ENCODE measurements around the gene POPDC2. TPM values are rescaled to one million over a fixed set of nuclear protein-coding genes. Genes with fewer than 3 reads are reported as not detected.

POPDC2 gene
- total and polyA plus RNA-seq, 2 of the 4 experiments (the other 2 are of a cell fraction): under 0.01 to 0.29 TPM

DNA sequence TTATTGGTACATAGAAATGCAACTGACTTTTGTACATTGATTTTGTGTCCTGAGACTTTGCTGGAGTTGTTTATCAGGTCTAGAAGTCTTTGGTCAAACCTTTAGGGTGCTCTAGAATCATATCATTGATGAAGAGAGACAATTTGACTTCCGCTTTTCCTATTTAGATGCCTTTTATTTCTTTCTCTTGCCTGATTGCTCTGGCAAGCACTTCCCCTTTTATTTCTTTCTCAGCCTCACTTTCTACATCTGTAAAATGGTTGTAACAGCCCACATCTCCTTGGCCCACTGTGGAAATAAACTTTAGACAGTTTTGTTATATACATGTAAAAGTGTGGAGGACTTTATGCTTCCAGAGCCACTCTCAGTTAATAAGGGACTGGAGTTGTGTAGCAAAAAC, 48.7 kb downstream of the POPDC2 start:
- peaks cover 7% of the 10 kb centered on the region for H3K27me3 ChIP-seq (ENCODE audit: control insufficient read depth, insufficient read depth, low read length)
- no peak overlapping the region for H2BK5ac ChIP-seq (ENCODE audit: low read depth, low read length, poor library complexity, severe bottlenecking)
- H4K5ac ChIP-seq (ENCODE audit: low read depth, low read length): no peak overlapping the region
- no peak overlapping the region for H3K27ac ChIP-seq (ENCODE audit: insufficient read depth, low read length)
- no peak for DNase-seq
- H3K4me1 ChIP-seq (ENCODE audit: control insufficient read depth, insufficient read depth, low read length): no peaks in the 10 kb centered on the region
- H3K23ac ChIP-seq (ENCODE audit: low read depth, low read length): no peak overlapping the region
- no peak overlapping the region for H3K56ac ChIP-seq (ENCODE audit: extremely low read depth, insufficient read depth, low read length)
- no peak overlapping the region for H3K18ac ChIP-seq (ENCODE audit: low read depth, low read length)
- no peaks in the 10 kb centered on the region for H3K36me3 ChIP-seq (ENCODE audit: control insufficient read depth, insufficient read depth, low read length)
- no peak overlapping the region for H3K4ac ChIP-seq (ENCODE audit: low read depth, low read length)
- no peak overlapping the region for H2AFZ ChIP-seq (replicated peaks; ENCODE audit: low read length, poor library complexity)
- POLR2A ChIA-PET (ENCODE audit: unreplicated experiment): no interaction called here
- no peak overlapping the region for H2BK120ac ChIP-seq (ENCODE audit: low read depth, low read length)
- no peak overlapping the region for H3K4me2 ChIP-seq (ENCODE audit: low read depth, low read length)
- H2BK20ac ChIP-seq (ENCODE audit: low read depth, low read length): no peak overlapping the region
- TF ChIP-seq RFX5 (IDR thresholded peaks at IDR 0.05; ENCODE audit: low read depth, low read length) (no peak), FOS (IDR thresholded peaks at IDR 0.05; ENCODE audit: low read depth, low read length) (no peak), MAFK (IDR thresholded peaks at IDR 0.05; ENCODE audit: low read depth, low read length) (no peak), CEBPB (IDR thresholded peaks at IDR 0.05; ENCODE audit: low read depth, low read length) (no peak), NFE2L2 (IDR thresholded peaks at IDR 0.05; ENCODE audit: low read depth, low read length) (no peak)
- TF ChIP-seq, protein P1, sequence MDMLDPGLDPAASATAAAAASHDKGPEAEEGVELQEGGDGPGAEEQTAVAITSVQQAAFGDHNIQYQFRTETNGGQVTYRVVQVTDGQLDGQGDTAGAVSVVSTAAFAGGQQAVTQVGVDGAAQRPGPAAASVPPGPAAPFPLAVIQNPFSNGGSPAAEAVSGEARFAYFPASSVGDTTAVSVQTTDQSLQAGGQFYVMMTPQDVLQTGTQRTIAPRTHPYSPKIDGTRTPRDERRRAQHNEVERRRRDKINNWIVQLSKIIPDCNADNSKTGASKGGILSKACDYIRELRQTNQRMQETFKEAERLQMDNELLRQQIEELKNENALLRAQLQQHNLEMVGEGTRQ (IDR thresholded peaks at IDR 0.05; ENCODE audit: low read depth, low read length): no peak
- H2AK5ac ChIP-seq (ENCODE audit: low read depth, low read length): no peak overlapping the region
- WGBS, 2 experiments (ENCODE audit: extremely low coverage in 2 of 2, insufficient read length in 1 of 2): no CpG with 5 or more reads among the region's 1 CpG
- no peak overlapping the region for H3K9ac ChIP-seq (ENCODE audit: low read depth, low read length)
- no peak overlapping the region for H3K4me3 ChIP-seq (ENCODE audit: insufficient read depth, low read depth, low read length)
- ATAC-seq (ENCODE audit: low read depth): no peak
- no peak overlapping the region for H4K8ac ChIP-seq (ENCODE audit: low read depth in 2 of 2, low read length in 2 of 2)
- intact Hi-C loops (cut with micrococcal nuclease): no loop called here
- no peaks in the 10 kb centered on the region for H3K79me1 ChIP-seq (ENCODE audit: low read depth in 1 of 2, low read length in 2 of 2)
- no peak overlapping the region for H2BK15ac ChIP-seq (ENCODE audit: low read depth, low read length)
- dilution Hi-C loops (cut with HindIII; ENCODE audit: low sequenced_read_pairs, unreplicated experiment): no loop called here
- H4K20me1 ChIP-seq (ENCODE audit: insufficient read depth, low read length): no peaks in the 10 kb centered on the region
- no peak overlapping the region for H3K14ac ChIP-seq (replicated peaks; ENCODE audit: low read depth, low read length)
- H3K9me1 ChIP-seq (ENCODE audit: insufficient read depth, low read length): no peaks in the 10 kb centered on the region
- no peak overlapping the region for H4K91ac ChIP-seq (ENCODE audit: insufficient read depth, low read depth, low read length)
- no TSS peak for BruUV-seq (replicated peaks)
- in situ Hi-C loops (cut with MboI; ENCODE audit: low sequenced_read_pairs): no loop called here
- H2AK9ac ChIP-seq (replicated peaks; ENCODE audit: low read depth, low read length, poor library complexity): no peak overlapping the region
- CTCF ChIA-PET: no interaction called here
- no peaks in the 10 kb centered on the region for H3K9me3 ChIP-seq (ENCODE audit: control insufficient read depth, insufficient read depth, low read length)
